Retina (tissue), 1 donor: ENCODE measurements around the gene FCRL5.
"Not testable (repeated sequence)": the region's sequence is repeated elsewhere in the genome, so short reads cannot be mapped to it uniquely, and the experiment has no call there.

ENCODE experiments used
- DNase-seq: peaks from one replicate; pipeline ENCODE4 v3.0.0-alpha.2; 2016

The FCRL5 gene

GRCh38 chr1:157551694-157552693 lies at the start of gene FCRL5:
TSS of gene FCRL5 (minus strand) at chr1:157552515. CDS start at chr1:157552362, 153 bp downstream.
- no peak for DNase-seq

GRCh38 chr1:157600236-157600635 lies 47.9 kb upstream of the FCRL5 start:
- DNase-seq = no peak

GRCh38 chr1:157597959-157598667 lies 45.8 kb upstream of the FCRL5 start, which contains the start of gene FCRL4:
TSS of gene FCRL4 (minus strand) at chr1:157598085. CDS start at chr1:157597944, 141 bp downstream.
- no peak for DNase-seq

GRCh38 chr1:157596384-157596783 lies 44.1 kb upstream of the FCRL5 start:
- DNase-seq = no peak

- DNase-seq = no peak
Measured at GRCh38 chr1:157595356-157595755, 43.0 kb upstream of the FCRL5 start.

- no peak for DNase-seq
Measured at GRCh38 chr1:157585984-157586383, 33.7 kb upstream of the FCRL5 start.

GRCh38 chr1:157584503-157584902 lies 32.2 kb upstream of the FCRL5 start:
- DNase-seq = no peak

- no peak for DNase-seq
Measured at GRCh38 chr1:157580828-157581210, 28.5 kb upstream of the FCRL5 start.

GRCh38 chr1:157580179-157580827 lies 28.0 kb upstream of the FCRL5 start:
- DNase-seq = peak; percentile 66

GRCh38 chr1:157577420-157577819 lies 25.1 kb upstream of the FCRL5 start:
- DNase-seq = no peak

GRCh38 chr1:157575744-157576143 lies 23.4 kb upstream of the FCRL5 start:
- no peak for DNase-seq

- DNase-seq = no peak
Measured at GRCh38 chr1:157574836-157575235, 22.5 kb upstream of the FCRL5 start.

GRCh38 chr1:157566484-157567300 lies 14.4 kb upstream of the FCRL5 start:
- no peak for DNase-seq

GRCh38 chr1:157562515-157562914 lies 10.2 kb upstream of the FCRL5 start:
- no peak for DNase-seq

- no peak for DNase-seq
Measured at GRCh38 chr1:157558119-157558518, 5.8 kb upstream of the FCRL5 start.

- not testable (repeated sequence) for DNase-seq
Measured at GRCh38 chr1:157548081-157548480, 4.2 kb downstream of the FCRL5 start.

GRCh38 chr1:157542676-157543075 lies 9.6 kb downstream of the FCRL5 start:
- DNase-seq = no peak

GRCh38 chr1:157540852-157541251 lies 11.5 kb downstream of the FCRL5 start:
- DNase-seq = no peak

GRCh38 chr1:157540160-157540748 lies 12.1 kb downstream of the FCRL5 start:
- no peak for DNase-seq

- DNase-seq = no peak
Measured at GRCh38 chr1:157539568-157539967, 12.7 kb downstream of the FCRL5 start.

GRCh38 chr1:157532569-157532968 lies 19.7 kb downstream of the FCRL5 start:
- DNase-seq = no peak
